GM12864 (cell line): Measurements from ENCODE around the gene B3GALT4.

ENCODE experiments used
- DNase-seq: peaks from one replicate; pipeline ENCODE4 v3.0.0-alpha.2; 2011; ENCODE audit warnings: low read depth
- H3K4me3 ChIP-seq: 2 replicates; pipeline ENCODE4 v1.5.1; 2011; ENCODE audit warnings: mild to moderate bottlenecking, low read depth, low read length, control low read depth
- TF ChIP-seq, protein P1 (sequence below): IDR thresholded peaks from 2 replicates; pipeline ENCODE4 v1.5.1; 2011; ENCODE audit warnings: low read depth, mild to moderate bottlenecking, moderate library complexity, low read length, control low read depth, inconsistent platforms; ENCODE audit errors: missing control alignments

Gene B3GALT4

GRCh38 chr6:33243476-33243875 is 33.4 kb upstream of the B3GALT4 start:
- DNase-seq = no peak
- TF ChIP-seq, protein P1, sequence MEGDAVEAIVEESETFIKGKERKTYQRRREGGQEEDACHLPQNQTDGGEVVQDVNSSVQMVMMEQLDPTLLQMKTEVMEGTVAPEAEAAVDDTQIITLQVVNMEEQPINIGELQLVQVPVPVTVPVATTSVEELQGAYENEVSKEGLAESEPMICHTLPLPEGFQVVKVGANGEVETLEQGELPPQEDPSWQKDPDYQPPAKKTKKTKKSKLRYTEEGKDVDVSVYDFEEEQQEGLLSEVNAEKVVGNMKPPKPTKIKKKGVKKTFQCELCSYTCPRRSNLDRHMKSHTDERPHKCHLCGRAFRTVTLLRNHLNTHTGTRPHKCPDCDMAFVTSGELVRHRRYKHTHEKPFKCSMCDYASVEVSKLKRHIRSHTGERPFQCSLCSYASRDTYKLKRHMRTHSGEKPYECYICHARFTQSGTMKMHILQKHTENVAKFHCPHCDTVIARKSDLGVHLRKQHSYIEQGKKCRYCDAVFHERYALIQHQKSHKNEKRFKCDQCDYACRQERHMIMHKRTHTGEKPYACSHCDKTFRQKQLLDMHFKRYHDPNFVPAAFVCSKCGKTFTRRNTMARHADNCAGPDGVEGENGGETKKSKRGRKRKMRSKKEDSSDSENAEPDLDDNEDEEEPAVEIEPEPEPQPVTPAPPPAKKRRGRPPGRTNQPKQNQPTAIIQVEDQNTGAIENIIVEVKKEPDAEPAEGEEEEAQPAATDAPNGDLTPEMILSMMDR = no peak
- H3K4me3 ChIP-seq = no peak overlapping the region

- peak; percentile 72 for DNase-seq
- peak overlapping the region; percentile 78 for H3K4me3 ChIP-seq
- TF ChIP-seq, protein P1 = peak; percentile 99
These were observed 28.8 kb upstream of the B3GALT4 start for GRCh38 chr6:33247977-33248642.

DNA sequence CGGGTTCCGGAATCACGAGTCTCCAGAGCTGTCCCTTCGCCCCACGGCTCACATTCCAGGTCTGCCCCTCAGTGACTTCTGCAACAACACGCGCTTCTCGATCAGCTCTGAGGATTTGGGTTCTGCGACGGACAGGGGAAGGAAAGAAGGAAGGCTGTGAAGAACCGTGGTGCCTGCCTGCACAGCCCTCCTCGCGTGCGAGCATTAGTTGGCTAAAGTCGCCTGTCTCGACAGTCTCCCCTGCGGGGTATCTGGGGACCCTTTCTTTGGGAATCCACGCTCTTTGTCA is 28.3 kb upstream of the B3GALT4 start:
- H3K4me3 ChIP-seq = peak overlapping the region; percentile 78
- no peak for DNase-seq
- TF ChIP-seq, protein P1 = no peak

GRCh38 chr6:33248932-33249731 is 27.8 kb upstream of the B3GALT4 start:
- TF ChIP-seq, protein P1 = peak; percentile 8
- peak; percentile 99 for DNase-seq
- peak overlapping the region; percentile 78 for H3K4me3 ChIP-seq

DNA sequence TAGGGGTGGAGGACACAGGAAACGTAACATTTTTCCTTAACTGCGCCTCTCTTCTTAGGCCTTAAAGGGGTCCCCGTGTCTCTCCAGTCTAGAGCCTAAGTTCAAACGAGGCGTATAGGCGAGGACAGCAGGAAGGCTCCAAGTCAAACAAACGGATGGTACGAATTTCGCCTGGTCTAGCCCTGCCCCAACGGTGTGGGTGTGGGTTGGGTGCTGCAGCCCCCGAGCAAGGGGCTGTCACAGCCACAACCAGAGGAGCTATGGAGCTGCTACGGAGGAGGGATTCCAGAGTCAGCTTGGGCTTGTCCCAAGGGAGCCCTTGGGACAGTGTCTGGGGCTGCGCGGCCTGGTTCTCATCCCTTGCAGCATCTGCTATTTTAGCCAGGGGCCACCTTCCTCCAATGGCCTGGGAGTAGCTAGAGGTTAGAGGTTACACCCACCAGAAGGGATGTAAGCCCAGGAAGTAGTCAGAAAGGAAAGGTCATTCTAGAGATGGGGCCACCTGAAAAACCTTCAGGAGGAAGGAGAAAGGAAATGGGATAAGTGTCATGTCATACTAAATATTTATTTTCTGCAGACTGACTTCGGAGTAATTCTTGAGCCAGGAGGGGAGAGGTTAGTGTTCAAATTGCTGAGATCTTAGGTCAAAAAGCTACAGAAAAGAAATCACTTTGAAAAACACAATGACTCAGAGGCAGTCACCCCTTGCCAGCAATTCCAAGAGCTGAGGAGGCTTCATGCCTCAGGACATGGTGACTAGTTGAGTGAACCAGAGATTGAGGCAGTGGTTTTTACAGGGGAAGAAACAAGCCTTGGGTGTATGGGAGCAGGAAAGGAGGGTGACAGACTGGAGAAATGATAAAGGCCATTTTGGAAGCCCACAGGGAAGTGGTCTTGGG is 26.9 kb upstream of the B3GALT4 start:
- H3K4me3 ChIP-seq = peak overlapping the region; percentile 78
- TF ChIP-seq, protein P1 = no peak
- DNase-seq = no peak

GRCh38 chr6:33250731-33251130 is 26.2 kb upstream of the B3GALT4 start:
- TF ChIP-seq, protein P1 = no peak
- H3K4me3 ChIP-seq = no peak overlapping the region
- no peak for DNase-seq
